ENCODE measurements around the gene IKZF1.

Gene IKZF1

GRCh38 chr7:50393547-50394252 is 89.2 kb downstream of the IKZF1 start:
- no peaks in the 10 kb centered on the region for H3K36me3 ChIP-seq (ENCODE audit: insufficient read depth, low read length)
- H3K9me3 ChIP-seq (ENCODE audit: control insufficient read depth, insufficient read depth, low read length) = no peaks in the 10 kb centered on the region
- H3K9ac ChIP-seq (ENCODE audit: low read depth, low read length) = no peak overlapping the region
- no peaks in the 10 kb centered on the region for H3K4me1 ChIP-seq (ENCODE audit: insufficient read depth, low read length)

- Histone ChIP-seq H3K9ac (ENCODE audit: low read depth, low read length) (no peak overlapping the region), H3K9me3 (ENCODE audit: control insufficient read depth, insufficient read depth, low read length) (no peaks in the 10 kb centered on the region), H3K4me1 (ENCODE audit: insufficient read depth, low read length) (no peaks in the 10 kb centered on the region), H3K36me3 (ENCODE audit: insufficient read depth, low read length) (no peaks in the 10 kb centered on the region)
These were observed 89.8 kb downstream of the IKZF1 start for GRCh38 chr7:50394315-50394714.

- Histone ChIP-seq H3K4me1 (ENCODE audit: insufficient read depth, low read length) (no peaks in the 10 kb centered on the region), H3K36me3 (ENCODE audit: insufficient read depth, low read length) (no peaks in the 10 kb centered on the region), H3K9me3 (ENCODE audit: control insufficient read depth, insufficient read depth, low read length) (no peaks in the 10 kb centered on the region), H3K9ac (ENCODE audit: low read depth, low read length) (no peak overlapping the region)
These were observed 92.3 kb downstream of the IKZF1 start for GRCh38 chr7:50396856-50397255.

DNA sequence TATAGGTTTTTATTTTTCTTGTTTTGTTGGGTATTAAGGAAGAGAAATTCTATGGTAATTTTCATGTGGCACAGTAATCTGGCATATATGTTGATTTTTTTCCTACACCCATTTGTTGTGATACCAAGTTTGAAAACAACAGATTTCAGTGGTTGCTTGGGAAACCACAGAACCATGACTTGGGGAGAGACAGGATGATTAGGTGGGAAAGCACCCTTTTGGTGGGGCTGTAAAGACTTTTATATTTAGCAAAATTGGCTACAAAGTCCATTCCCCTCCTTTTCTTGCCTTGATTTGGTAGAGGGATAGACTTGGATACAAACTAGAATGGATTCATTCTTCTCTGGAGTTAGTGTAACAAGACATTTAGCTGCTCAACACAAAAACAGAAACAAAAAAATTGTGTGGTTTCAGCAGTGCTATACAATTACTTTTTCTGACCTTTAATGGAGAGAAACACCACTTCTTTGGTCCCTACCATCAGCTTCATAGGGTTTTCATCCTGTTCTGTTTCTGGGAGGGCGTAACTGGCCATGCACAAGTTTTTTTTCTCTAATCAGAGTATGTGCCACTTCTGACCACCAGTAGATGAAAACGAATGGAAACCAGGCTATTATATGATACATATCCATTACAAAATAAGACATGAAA is 92.9 kb downstream of the IKZF1 start:
- Histone ChIP-seq H3K9me3 (ENCODE audit: control insufficient read depth, insufficient read depth, low read length) (no peaks in the 10 kb centered on the region), H3K36me3 (ENCODE audit: insufficient read depth, low read length) (no peaks in the 10 kb centered on the region), H3K4me1 (ENCODE audit: insufficient read depth, low read length) (no peaks in the 10 kb centered on the region), H3K9ac (ENCODE audit: low read depth, low read length) (no peak overlapping the region)

DNA sequence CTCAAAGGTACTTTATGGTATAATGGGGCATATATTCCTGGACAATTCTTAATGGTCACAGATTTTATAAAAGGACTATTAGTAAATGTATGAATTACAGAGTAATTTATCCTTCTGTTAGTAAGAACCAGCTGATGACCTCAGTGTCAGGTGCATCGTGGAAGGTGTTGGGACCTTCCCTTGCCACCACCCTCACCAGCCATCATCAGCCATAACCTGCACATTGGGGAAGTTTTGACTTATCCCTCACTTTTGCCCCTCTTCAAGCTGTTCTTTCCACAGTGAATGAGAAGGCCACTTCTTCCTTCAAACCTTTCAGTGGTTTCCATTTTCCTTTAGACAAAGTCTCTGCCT is 93.4 kb downstream of the IKZF1 start:
- no peak overlapping the region for H3K9ac ChIP-seq (ENCODE audit: low read depth, low read length)
- no peaks in the 10 kb centered on the region for H3K9me3 ChIP-seq (ENCODE audit: control insufficient read depth, insufficient read depth, low read length)
- no peaks in the 10 kb centered on the region for H3K4me1 ChIP-seq (ENCODE audit: insufficient read depth, low read length)
- no peaks in the 10 kb centered on the region for H3K36me3 ChIP-seq (ENCODE audit: insufficient read depth, low read length)

DNA sequence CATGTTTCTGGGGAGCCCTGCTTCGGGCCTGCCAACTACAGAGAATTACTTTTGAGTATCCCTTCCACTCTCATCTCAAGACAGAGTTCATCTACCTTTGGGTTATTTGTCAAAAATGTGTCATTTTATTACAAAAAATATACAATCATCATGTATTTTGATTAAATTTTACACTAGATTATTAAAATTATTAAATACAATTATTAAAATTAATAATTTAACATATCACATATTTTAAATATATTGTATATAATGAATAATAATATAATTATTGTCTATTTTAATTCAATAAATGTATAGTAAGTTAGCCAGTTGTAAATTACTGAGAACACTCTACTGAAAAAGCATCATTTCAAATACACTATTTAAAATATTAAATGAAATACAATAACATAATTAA is 94.7 kb downstream of the IKZF1 start:
- Histone ChIP-seq H3K4me1 (ENCODE audit: insufficient read depth, low read length) (no peaks in the 10 kb centered on the region), H3K9me3 (ENCODE audit: control insufficient read depth, insufficient read depth, low read length) (no peaks in the 10 kb centered on the region), H3K36me3 (ENCODE audit: insufficient read depth, low read length) (no peaks in the 10 kb centered on the region), H3K9ac (ENCODE audit: low read depth, low read length) (no peak overlapping the region)

DNA sequence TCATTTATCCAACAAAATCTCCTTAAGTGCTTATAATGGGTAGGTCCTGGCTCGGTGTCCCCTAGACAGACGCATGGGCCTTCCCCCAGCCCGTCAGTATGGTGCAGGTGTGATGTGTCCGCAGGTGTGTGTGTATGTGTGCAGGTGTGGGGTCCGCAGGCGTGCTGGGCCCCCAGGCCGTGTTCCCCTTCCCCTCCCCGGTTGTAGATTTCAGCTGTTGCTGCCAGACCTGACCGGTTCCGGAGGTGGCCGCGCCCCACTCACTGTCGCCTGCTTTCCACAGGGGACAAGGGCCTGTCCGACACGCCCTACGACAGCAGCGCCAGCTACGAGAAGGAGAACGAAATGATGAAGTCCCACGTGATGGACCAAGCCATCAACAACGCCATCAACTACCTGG is 95.1 kb downstream of the IKZF1 start:
- Histone ChIP-seq H3K9me3 (ENCODE audit: control insufficient read depth, insufficient read depth, low read length) (no peaks in the 10 kb centered on the region), H3K4me1 (ENCODE audit: insufficient read depth, low read length) (no peaks in the 10 kb centered on the region), H3K36me3 (ENCODE audit: insufficient read depth, low read length) (no peaks in the 10 kb centered on the region), H3K9ac (ENCODE audit: low read depth, low read length) (no peak overlapping the region)

DNA sequence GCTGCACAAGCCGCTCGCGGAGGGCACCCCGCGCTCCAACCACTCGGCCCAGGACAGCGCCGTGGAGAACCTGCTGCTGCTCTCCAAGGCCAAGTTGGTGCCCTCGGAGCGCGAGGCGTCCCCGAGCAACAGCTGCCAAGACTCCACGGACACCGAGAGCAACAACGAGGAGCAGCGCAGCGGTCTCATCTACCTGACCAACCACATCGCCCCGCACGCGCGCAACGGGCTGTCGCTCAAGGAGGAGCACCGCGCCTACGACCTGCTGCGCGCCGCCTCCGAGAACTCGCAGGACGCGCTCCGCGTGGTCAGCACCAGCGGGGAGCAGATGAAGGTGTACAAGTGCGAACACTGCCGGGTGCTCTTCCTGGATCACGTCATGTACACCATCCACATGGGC is 95.6 kb downstream of the IKZF1 start:
- no peak overlapping the region for H3K9ac ChIP-seq (ENCODE audit: low read depth, low read length)
- no peaks in the 10 kb centered on the region for H3K36me3 ChIP-seq (ENCODE audit: insufficient read depth, low read length)
- no peaks in the 10 kb centered on the region for H3K9me3 ChIP-seq (ENCODE audit: control insufficient read depth, insufficient read depth, low read length)
- H3K4me1 ChIP-seq (ENCODE audit: insufficient read depth, low read length) = no peaks in the 10 kb centered on the region

DNA sequence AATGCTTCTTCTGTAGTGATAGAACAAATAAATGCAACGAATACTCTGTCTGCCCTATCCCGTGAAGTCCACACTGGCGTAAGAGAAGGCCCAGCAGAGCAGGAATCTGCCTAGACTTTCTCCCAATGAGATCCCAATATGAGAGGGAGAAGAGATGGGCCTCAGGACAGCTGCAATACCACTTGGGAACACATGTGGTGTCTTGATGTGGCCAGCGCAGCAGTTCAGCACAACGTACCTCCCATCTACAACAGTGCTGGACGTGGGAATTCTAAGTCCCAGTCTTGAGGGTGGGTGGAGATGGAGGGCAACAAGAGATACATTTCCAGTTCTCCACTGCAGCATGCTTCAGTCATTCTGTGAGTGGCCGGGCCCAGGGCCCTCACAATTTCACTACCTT is 99.9 kb downstream of the IKZF1 start:
- Histone ChIP-seq H3K9ac (ENCODE audit: low read depth, low read length) (no peak overlapping the region), H3K36me3 (ENCODE audit: insufficient read depth, low read length) (no peaks in the 10 kb centered on the region), H3K9me3 (ENCODE audit: control insufficient read depth, insufficient read depth, low read length) (no peaks in the 10 kb centered on the region), H3K4me1 (ENCODE audit: insufficient read depth, low read length) (no peaks in the 10 kb centered on the region)

GRCh38 chr7:50405221-50405620 is 100.7 kb downstream of the IKZF1 start:
- no peak overlapping the region for H3K9ac ChIP-seq (ENCODE audit: low read depth, low read length)
- no peaks in the 10 kb centered on the region for H3K4me1 ChIP-seq (ENCODE audit: insufficient read depth, low read length)
- H3K36me3 ChIP-seq (ENCODE audit: insufficient read depth, low read length) = no peaks in the 10 kb centered on the region
- no peaks in the 10 kb centered on the region for H3K9me3 ChIP-seq (ENCODE audit: control insufficient read depth, insufficient read depth, low read length)

- Histone ChIP-seq H3K4me1 (ENCODE audit: insufficient read depth, low read length) (no peaks in the 10 kb centered on the region), H3K9me3 (ENCODE audit: control insufficient read depth, insufficient read depth, low read length) (no peaks in the 10 kb centered on the region), H3K9ac (ENCODE audit: low read depth, low read length) (no peak overlapping the region), H3K36me3 (ENCODE audit: insufficient read depth, low read length) (no peaks in the 10 kb centered on the region)
These were observed 102.4 kb downstream of the IKZF1 start for GRCh38 chr7:50406935-50407334.

DNA sequence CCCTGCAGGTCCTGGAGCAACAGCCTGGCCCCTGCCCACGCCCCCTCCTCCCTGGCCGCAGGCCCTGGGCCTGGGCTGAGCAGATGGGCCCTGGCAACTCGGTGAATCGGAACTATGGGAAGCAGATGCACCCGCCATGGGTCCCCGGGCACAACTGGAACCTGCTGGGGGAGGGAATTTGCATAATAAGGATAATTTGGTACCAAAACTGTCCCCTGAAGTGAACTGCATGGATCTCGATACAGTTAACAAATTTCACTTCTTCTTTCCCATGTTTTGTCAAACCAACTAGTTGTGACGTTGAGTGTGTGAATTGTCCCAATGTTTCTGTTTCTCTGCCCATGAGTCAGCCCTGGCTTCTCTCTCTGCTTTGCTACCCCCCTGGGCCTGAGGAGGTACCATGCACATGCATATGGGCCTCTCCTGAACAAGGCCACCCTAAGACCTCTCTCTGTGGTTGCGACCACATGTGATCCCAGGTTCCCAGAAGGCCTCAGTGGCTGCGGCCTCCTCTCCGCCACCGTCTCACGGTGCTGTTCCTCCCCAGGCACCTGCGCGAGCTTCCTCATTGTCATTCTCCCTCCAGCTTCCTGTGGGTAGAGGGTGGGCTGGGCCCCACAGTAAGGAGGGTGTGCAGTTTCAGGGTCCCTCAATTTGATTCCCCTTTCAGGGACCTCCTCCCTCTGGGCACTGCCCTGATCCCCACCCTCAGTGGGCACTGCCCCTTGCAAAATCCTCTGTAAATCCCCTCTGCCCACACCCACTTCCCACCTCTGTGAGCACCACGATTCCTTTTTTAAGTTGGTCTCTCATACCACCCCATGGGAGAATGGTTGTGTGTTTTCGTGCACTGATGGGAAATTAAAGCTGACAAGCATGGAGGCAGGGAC is 105.6 kb downstream of the IKZF1 start:
- H3K4me1 ChIP-seq (ENCODE audit: insufficient read depth, low read length) = no peaks in the 10 kb centered on the region
- H3K9ac ChIP-seq (ENCODE audit: low read depth, low read length) = no peak overlapping the region
- no peaks in the 10 kb centered on the region for H3K9me3 ChIP-seq (ENCODE audit: control insufficient read depth, insufficient read depth, low read length)
- no peaks in the 10 kb centered on the region for H3K36me3 ChIP-seq (ENCODE audit: insufficient read depth, low read length)

- no peak overlapping the region for H3K9ac ChIP-seq (ENCODE audit: low read depth, low read length)
- H3K9me3 ChIP-seq (ENCODE audit: control insufficient read depth, insufficient read depth, low read length) = no peaks in the 10 kb centered on the region
- no peaks in the 10 kb centered on the region for H3K36me3 ChIP-seq (ENCODE audit: insufficient read depth, low read length)
- peaks cover 3% of the 10 kb centered on the region; the same call in 1 of the 2 replicates for H3K4me1 ChIP-seq (ENCODE audit: insufficient read depth, low read length)
These were observed 106.8 kb downstream of the IKZF1 start for GRCh38 chr7:50411332-50411731.

DNA sequence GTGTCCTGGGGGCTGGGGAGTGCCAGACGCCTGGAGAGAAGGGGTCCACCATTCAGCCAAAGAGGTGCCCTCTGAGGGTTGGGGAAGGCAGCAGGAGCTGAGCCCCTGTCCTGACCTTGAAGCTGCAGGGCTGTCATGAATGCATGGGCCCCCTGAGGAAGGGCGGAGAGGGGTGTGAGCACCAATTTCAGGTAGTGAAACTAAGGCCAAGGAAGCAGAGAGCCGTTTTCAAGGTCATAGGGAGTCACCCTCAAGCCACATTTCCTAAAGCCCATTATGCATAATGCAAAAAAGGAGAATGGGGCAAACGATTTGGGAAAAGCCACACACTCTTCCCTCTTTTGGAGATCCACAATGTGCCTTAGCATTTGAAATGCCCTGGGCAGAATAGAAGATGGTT is 108.5 kb downstream of the IKZF1 start:
- Histone ChIP-seq H3K9ac (ENCODE audit: low read depth, low read length) (no peak overlapping the region), H3K4me1 (ENCODE audit: insufficient read depth, low read length) (peaks cover 10% of the 10 kb centered on the region; the same call in 1 of the 2 replicates), H3K36me3 (ENCODE audit: insufficient read depth, low read length) (no peaks in the 10 kb centered on the region), H3K9me3 (ENCODE audit: control insufficient read depth, insufficient read depth, low read length) (no peaks in the 10 kb centered on the region)

DNA sequence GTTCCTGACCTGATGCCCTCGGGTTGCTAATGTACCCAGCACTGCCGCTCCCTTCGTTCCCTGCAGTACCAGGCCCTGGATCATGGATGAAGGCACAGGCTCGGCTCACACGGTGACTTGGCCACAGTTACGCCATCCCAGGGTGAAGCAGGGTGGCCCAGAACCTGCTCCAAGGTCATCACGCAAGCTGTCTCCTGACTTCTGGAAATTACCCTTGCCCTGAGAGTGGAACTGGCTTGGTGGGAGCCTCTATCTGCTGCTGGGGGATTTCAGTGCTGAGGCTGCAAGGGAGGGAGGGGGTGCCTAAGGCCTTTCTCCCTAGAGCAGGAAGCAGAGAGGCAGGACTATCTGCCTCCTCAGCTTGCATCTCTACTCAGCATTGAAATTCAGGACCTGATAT is 109.0 kb downstream of the IKZF1 start:
- no peaks in the 10 kb centered on the region for H3K36me3 ChIP-seq (ENCODE audit: insufficient read depth, low read length)
- no peaks in the 10 kb centered on the region for H3K9me3 ChIP-seq (ENCODE audit: control insufficient read depth, insufficient read depth, low read length)
- no peak overlapping the region for H3K9ac ChIP-seq (ENCODE audit: low read depth, low read length)
- H3K4me1 ChIP-seq (ENCODE audit: insufficient read depth, low read length) = peaks cover 14% of the 10 kb centered on the region
